Stimulated activated CD4-positive, alpha-beta T cell treated with anti-CD3 and anti-CD28 coated beads, TNF-alpha, amount 100 ng/mL, for 24 hours (primary cell): ENCODE results near the gene SKOR1.
A peak's percentile ranks its signal among the peaks of the same experiment; 100 is the strongest.

ENCODE experiments used
- DNase-seq, 3 experiments: peaks; one replicate each; pipeline ENCODE4 v3.0.0-alpha.2; 2020; ENCODE audit warnings: low read depth in 3 of 3

The SKOR1 gene

GRCh38 chr15:67824976-67825880 is at the start of gene SKOR1:
TSS of gene SKOR1 (plus strand) at chr15:67825509. CDS start at chr15:67825603, 94 bp downstream.
- DNase-seq, result no peak

GRCh38 chr15:67775998-67776397 is 49.3 kb upstream of the SKOR1 start:
- no peak for DNase-seq

- DNase-seq, result no peak
Observed at GRCh38 chr15:67776600-67776999, 48.7 kb upstream of the SKOR1 start.

GRCh38 chr15:67777071-67777470 is 48.2 kb upstream of the SKOR1 start:
- no peak for DNase-seq

- no peak for DNase-seq
Observed at GRCh38 chr15:67777773-67778172, 47.5 kb upstream of the SKOR1 start.

GRCh38 chr15:67778968-67779548 is 46.3 kb upstream of the SKOR1 start:
- no peak for DNase-seq

GRCh38 chr15:67779549-67780111 is 45.7 kb upstream of the SKOR1 start:
- DNase-seq, result no peak

- DNase-seq, result no peak
Observed at GRCh38 chr15:67781061-67781460, 44.2 kb upstream of the SKOR1 start.

- DNase-seq, result no peak
Observed at GRCh38 chr15:67781907-67782690, 43.2 kb upstream of the SKOR1 start.

- DNase-seq, result no peak
Observed at GRCh38 chr15:67782691-67782991, 42.7 kb upstream of the SKOR1 start.

- peak in 2 of 3 experiments; percentile 6 to 10 for DNase-seq
Observed at GRCh38 chr15:67783303-67783702, 42.0 kb upstream of the SKOR1 start.

- no peak for DNase-seq
Observed at GRCh38 chr15:67784090-67784781, 41.1 kb upstream of the SKOR1 start.

GRCh38 chr15:67784856-67785430 is 40.4 kb upstream of the SKOR1 start:
- DNase-seq, result no peak

- no peak for DNase-seq
Observed at GRCh38 chr15:67785431-67785830, 39.9 kb upstream of the SKOR1 start.

- DNase-seq, result no peak
Observed at GRCh38 chr15:67786646-67787045, 38.7 kb upstream of the SKOR1 start.

GRCh38 chr15:67788986-67789385 is 36.3 kb upstream of the SKOR1 start:
- DNase-seq, result no peak

GRCh38 chr15:67790610-67791319 is 34.5 kb upstream of the SKOR1 start:
- no peak for DNase-seq

GRCh38 chr15:67792250-67792942 is 32.9 kb upstream of the SKOR1 start:
- DNase-seq, result no peak

- DNase-seq, result peak in 1 of 3 experiments; percentile 43
Observed at GRCh38 chr15:67794832-67795574, 30.3 kb upstream of the SKOR1 start.
